Esophagus muscularis mucosa (tissue), 4 donors: ENCODE data around the gene GKN2. TPM values are rescaled to one million over a fixed set of nuclear protein-coding genes. Genes with fewer than 3 reads are reported as not detected.

Experiments used
- DNase-seq: peaks from one replicate; pipeline ENCODE4 v3.0.0-alpha.2; 2017; ENCODE audit errors: extremely low spot score
- H3K27ac ChIP-seq, 4 donors: fragments of 200-600 bp; sonication (generic); replicated peaks in 1 of 4; 1 replicate in 3 of 4; 2 replicates in 1 of 4; pipeline ENCODE4 v1.5.1; 2016 to 2019; ENCODE audit warnings: mild to moderate bottlenecking in 1 of 4
- H3K27me3 ChIP-seq, 4 donors: fragments of 200-600 bp; sonication (generic); one replicate each; pipeline versions ENCODE4 v1.5.1 to v1.6.0; 2016 to 2019
- H3K36me3 ChIP-seq, 4 donors: fragments of 200-600 bp; sonication (generic); one replicate each; pipeline ENCODE4 v1.5.1; 2016 to 2019
- H3K4me1 ChIP-seq, 4 donors: fragments of 200-600 bp; sonication (generic); one replicate each; pipeline ENCODE4 v1.5.1; 2016 to 2019
- H3K4me3 ChIP-seq, 4 donors: fragments of 200-600 bp; sonication (generic); 1 replicate in 2 of 4; 2 replicates in 2 of 4; pipeline ENCODE4 v1.5.1; 2016 to 2019; ENCODE audit warnings: mild to moderate bottlenecking in 4 of 4, moderate library complexity in 1 of 4
- H3K9me3 ChIP-seq, 4 donors: fragments of 200-600 bp; sonication (generic); 1 replicate in 3 of 4; 2 replicates in 1 of 4; pipeline ENCODE4 v1.5.1; 2016 to 2019
- EP300 ChIP-seq: sonication (generic); formaldehyde crosslinking; IDR thresholded peaks from one replicate; pipeline ENCODE4 v1.6.1; 2017; ENCODE audit warnings: antibody characterized with exemption
- POLR2A ChIP-seq: fragments of 450-650 bp; IDR thresholded peaks from one replicate; pipeline ENCODE4 v1.6.1; 2017; ENCODE audit warnings: antibody characterized with exemption, moderate library complexity, mild to moderate bottlenecking, low read depth
- POLR2AphosphoS5 ChIP-seq, 2 donors: sonication (generic); formaldehyde crosslinking; IDR thresholded peaks; one replicate each; pipeline ENCODE4 v1.6.1; 2017; ENCODE audit warnings: antibody characterized with exemption in 2 of 2
- WGBS: methylation state at CpG from one replicate; pipeline ENCODE4 v1.1.5; 2018; 5-methylcytosine and 5-hydroxymethylcytosine counted together
- intact Hi-C: fragments of 100-400 bp; cut with DNase I; formaldehyde crosslinking; loops from one replicate; pipeline ENCODE4 v1.15.1; 2023
- total RNA-seq, 4 donors: library from RNA; depleted of rRNA; stranded (reverse); fragments of >200 nt; gene quantifications; one replicate each; pipeline versions ENCODE4 v1.1.0 to v1.2.1, GENCODE V29; 2016
- TF ChIP-seq, protein P1 (sequence below), 3 experiments: fragments of 200-600 bp in 2 of 3; fragments of 450-650 bp in 1 of 3; sonication (generic) in 2 of 3; IDR thresholded peaks; one replicate each; pipeline ENCODE4 v1.5.1; 2017 to 2019; ENCODE audit warnings: antibody characterized with exemption in 3 of 3, mild to moderate bottlenecking in 2 of 3, moderate library complexity in 1 of 3

Gene GKN2
- total RNA-seq, 4 donors from 2014 or later, result not detected

GRCh38 chr2:68980956-68981355, 28.3 kb upstream of the GKN2 start:
- H3K27me3 ChIP-seq, result no peaks in the 10 kb centered on the region
- TF ChIP-seq POLR2AphosphoS5 (IDR thresholded peaks at IDR 0.05) (no peak), EP300 (no peak), POLR2A (no peak)
- TF ChIP-seq, protein P1, sequence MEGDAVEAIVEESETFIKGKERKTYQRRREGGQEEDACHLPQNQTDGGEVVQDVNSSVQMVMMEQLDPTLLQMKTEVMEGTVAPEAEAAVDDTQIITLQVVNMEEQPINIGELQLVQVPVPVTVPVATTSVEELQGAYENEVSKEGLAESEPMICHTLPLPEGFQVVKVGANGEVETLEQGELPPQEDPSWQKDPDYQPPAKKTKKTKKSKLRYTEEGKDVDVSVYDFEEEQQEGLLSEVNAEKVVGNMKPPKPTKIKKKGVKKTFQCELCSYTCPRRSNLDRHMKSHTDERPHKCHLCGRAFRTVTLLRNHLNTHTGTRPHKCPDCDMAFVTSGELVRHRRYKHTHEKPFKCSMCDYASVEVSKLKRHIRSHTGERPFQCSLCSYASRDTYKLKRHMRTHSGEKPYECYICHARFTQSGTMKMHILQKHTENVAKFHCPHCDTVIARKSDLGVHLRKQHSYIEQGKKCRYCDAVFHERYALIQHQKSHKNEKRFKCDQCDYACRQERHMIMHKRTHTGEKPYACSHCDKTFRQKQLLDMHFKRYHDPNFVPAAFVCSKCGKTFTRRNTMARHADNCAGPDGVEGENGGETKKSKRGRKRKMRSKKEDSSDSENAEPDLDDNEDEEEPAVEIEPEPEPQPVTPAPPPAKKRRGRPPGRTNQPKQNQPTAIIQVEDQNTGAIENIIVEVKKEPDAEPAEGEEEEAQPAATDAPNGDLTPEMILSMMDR (IDR thresholded peaks at IDR 0.05), result no peak
- H3K36me3 ChIP-seq, result no peaks in the 10 kb centered on the region
- H3K4me1 ChIP-seq, result no peaks in the 10 kb centered on the region
- no peak overlapping the region for H3K4me3 ChIP-seq
- H3K9me3 ChIP-seq, result no peaks in the 10 kb centered on the region
- WGBS, result 71% methylated on average over 1 of the region's 1 CpG
- H3K27ac ChIP-seq, result no peak overlapping the region
- DNase-seq, result no peak
- intact Hi-C loops, result no loop called here

DNA sequence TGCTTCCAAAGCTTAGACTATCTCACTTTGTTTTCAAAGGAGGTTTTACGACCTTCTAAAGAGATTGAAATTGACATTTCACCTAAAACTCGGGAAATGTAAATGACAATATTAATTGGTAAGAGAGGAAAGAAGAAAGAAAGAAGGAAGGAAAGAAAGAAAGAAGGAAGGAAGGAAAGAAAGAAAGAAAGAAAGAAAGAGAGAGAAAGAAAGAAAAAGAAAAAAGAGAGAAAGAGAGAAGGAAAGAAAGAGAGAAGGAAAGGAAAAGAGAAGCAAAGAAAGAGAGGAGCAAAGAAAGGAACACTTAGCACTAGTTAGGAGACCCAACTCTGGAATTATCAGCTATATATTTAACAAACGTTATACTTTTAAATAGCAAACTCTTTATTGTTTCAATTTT, 25.4 kb upstream of the GKN2 start:
- Histone ChIP-seq H3K9me3 (no peaks in the 10 kb centered on the region), H3K4me3 (no peak overlapping the region), H3K27ac (no peak overlapping the region), H3K36me3 (no peaks in the 10 kb centered on the region), H3K4me1 (no peaks in the 10 kb centered on the region), H3K27me3 (no peaks in the 10 kb centered on the region)
- no peak for DNase-seq
- 89% methylated on average over 3 of the region's 3 CpGs for WGBS
- TF ChIP-seq, protein P1 (IDR thresholded peaks at IDR 0.05), result no peak
- TF ChIP-seq EP300 (no peak), POLR2A (no peak), POLR2AphosphoS5 (IDR thresholded peaks at IDR 0.05) (no peak)
- intact Hi-C loops, result no loop called here

GRCh38 chr2:68977453-68977852, 24.8 kb upstream of the GKN2 start:
- intact Hi-C loops, result no loop called here
- Histone ChIP-seq H3K9me3 (no peaks in the 10 kb centered on the region), H3K36me3 (no peaks in the 10 kb centered on the region), H3K4me3 (no peak overlapping the region), H3K4me1 (no peaks in the 10 kb centered on the region), H3K27ac (no peak overlapping the region), H3K27me3 (no peaks in the 10 kb centered on the region)
- no peak for DNase-seq
- TF ChIP-seq, protein P1 (IDR thresholded peaks at IDR 0.05), result no peak
- no peak for TF ChIP-seq POLR2AphosphoS5 (IDR thresholded peaks at IDR 0.05)
- no peak for TF ChIP-seq POLR2A
- TF ChIP-seq EP300, result no peak
- 83% methylated on average over 4 of the region's 4 CpGs for WGBS

GRCh38 chr2:68975844-68976243, 23.2 kb upstream of the GKN2 start:
- intact Hi-C loops, result no loop called here
- 98% methylated on average over 2 of the region's 2 CpGs for WGBS
- Histone ChIP-seq H3K4me3 (no peak overlapping the region), H3K4me1 (no peaks in the 10 kb centered on the region), H3K9me3 (no peaks in the 10 kb centered on the region), H3K27ac (no peak overlapping the region), H3K27me3 (no peaks in the 10 kb centered on the region), H3K36me3 (no peaks in the 10 kb centered on the region)
- no peak for DNase-seq
- TF ChIP-seq, protein P1 (IDR thresholded peaks at IDR 0.05), result no peak
- TF ChIP-seq EP300 (no peak), POLR2AphosphoS5 (IDR thresholded peaks at IDR 0.05) (no peak), POLR2A (no peak)

DNA sequence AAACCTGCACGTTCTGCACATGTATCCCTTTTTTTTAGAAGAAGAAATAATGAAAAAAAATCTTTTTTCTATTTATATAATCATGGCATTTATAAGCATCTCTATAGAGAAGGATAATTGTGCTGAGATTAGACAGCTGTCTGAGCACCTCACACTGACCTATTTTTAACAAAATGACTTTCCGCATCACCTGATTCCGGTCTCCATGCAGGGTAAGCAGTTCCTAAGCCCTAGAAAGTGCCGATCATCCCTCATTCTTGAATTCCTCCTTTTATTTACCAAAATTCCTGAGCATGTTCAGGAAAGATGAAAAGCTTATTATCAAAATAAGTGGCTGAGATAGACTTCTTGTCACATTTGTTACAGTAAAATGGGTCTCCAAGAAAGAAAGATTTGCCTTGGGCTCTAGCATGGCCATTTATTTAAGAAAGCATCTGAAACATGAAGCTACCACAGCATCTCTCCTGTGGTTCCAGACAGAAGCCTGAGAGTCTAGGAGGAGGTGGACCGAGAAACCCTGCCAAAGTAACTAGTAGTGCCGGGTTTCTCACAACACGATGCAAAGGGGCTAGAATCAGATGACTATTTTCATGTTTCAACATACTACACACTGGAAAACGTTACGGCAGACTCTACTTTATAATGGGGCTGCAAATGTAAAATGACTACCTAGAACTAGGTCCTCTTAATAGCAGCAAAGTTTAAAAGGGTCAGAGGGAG, 22.4 kb upstream of the GKN2 start:
- no peaks in the 10 kb centered on the region for H3K4me1 ChIP-seq
- TF ChIP-seq EP300 (no peak), POLR2A (no peak), POLR2AphosphoS5 (IDR thresholded peaks at IDR 0.05) (no peak)
- TF ChIP-seq, protein P1 (IDR thresholded peaks at IDR 0.05), result no peak
- 59% methylated on average over 9 of the region's 9 CpGs for WGBS
- intact Hi-C loops, result no loop called here
- no peak overlapping the region for H3K4me3 ChIP-seq
- H3K27ac ChIP-seq, result no peak overlapping the region
- H3K27me3 ChIP-seq, result peaks cover 0 to 1% (median 0%) of the 10 kb centered on the region in 4 donors
- H3K9me3 ChIP-seq, result no peaks in the 10 kb centered on the region
- no peak for DNase-seq
- H3K36me3 ChIP-seq, result no peaks in the 10 kb centered on the region
